PFSK-1 (cell line): ENCODE results near the gene PIGC.

Experiments
- FOXP2 ChIP-seq: optimal IDR thresholded peaks from 2 replicates; pipeline ENCODE3; 2011; ENCODE audit warnings: borderline replicate concordance, control low read depth, inconsistent platforms; ENCODE audit not compliant: insufficient read depth; ENCODE audit errors: extremely low read length, extremely low read depth
- POLR2AphosphoS5 ChIP-seq: IDR thresholded peaks from 2 replicates; pipeline ENCODE4 v1.6.1; 2012; ENCODE audit warnings: low read depth, mild to moderate bottlenecking, control low read depth, low read length, moderate library complexity
- SIN3A ChIP-seq: IDR thresholded peaks from 2 replicates; pipeline ENCODE4 v1.6.1; 2012; ENCODE audit warnings: mild to moderate bottlenecking, low read length, moderate library complexity, borderline replicate concordance; ENCODE audit not compliant: insufficient read depth
- TAF1 ChIP-seq: IDR thresholded peaks from 2 replicates; pipeline ENCODE4 v1.6.1; 2012; ENCODE audit warnings: low read length, control low read depth, borderline replicate concordance; ENCODE audit not compliant: insufficient read depth
- TF ChIP-seq, protein P1 (sequence below), 2 experiments: IDR thresholded peaks; 2 replicates each; pipeline versions ENCODE4 v1.6.1 to v1.8.0; 2011 to 2012; ENCODE audit warnings: low read depth in 2 of 2, low read length in 2 of 2, control low read depth in 1 of 2, inconsistent platforms in 1 of 2, mild to moderate bottlenecking in 1 of 2, moderate library complexity in 1 of 2; ENCODE audit not compliant: insufficient read depth in 1 of 2

Gene PIGC

DNA sequence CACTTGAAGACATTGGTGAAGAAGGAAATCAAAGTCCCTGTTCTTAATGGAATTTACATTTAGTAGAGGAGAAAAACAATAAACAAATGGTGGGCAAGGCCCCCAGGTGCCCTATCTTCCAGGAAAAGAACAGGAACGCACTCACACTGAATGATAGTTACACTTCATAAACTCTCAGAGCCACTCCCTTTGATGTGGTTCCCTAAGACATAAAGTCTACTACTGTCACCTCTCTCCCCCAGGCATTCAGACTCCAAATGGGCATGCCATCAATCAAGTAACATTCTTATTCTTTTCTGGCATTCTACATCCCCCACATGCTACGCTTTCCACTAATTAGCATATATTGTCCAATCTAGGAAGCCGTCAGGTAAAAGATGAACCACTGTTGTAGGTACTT is 36.6 kb upstream of the PIGC start:
- TF ChIP-seq TAF1 (no peak), POLR2AphosphoS5 (no peak), SIN3A (no peak), FOXP2 (no peak)
- TF ChIP-seq, protein P1, sequence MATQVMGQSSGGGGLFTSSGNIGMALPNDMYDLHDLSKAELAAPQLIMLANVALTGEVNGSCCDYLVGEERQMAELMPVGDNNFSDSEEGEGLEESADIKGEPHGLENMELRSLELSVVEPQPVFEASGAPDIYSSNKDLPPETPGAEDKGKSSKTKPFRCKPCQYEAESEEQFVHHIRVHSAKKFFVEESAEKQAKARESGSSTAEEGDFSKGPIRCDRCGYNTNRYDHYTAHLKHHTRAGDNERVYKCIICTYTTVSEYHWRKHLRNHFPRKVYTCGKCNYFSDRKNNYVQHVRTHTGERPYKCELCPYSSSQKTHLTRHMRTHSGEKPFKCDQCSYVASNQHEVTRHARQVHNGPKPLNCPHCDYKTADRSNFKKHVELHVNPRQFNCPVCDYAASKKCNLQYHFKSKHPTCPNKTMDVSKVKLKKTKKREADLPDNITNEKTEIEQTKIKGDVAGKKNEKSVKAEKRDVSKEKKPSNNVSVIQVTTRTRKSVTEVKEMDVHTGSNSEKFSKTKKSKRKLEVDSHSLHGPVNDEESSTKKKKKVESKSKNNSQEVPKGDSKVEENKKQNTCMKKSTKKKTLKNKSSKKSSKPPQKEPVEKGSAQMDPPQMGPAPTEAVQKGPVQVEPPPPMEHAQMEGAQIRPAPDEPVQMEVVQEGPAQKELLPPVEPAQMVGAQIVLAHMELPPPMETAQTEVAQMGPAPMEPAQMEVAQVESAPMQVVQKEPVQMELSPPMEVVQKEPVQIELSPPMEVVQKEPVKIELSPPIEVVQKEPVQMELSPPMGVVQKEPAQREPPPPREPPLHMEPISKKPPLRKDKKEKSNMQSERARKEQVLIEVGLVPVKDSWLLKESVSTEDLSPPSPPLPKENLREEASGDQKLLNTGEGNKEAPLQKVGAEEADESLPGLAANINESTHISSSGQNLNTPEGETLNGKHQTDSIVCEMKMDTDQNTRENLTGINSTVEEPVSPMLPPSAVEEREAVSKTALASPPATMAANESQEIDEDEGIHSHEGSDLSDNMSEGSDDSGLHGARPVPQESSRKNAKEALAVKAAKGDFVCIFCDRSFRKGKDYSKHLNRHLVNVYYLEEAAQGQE (IDR thresholded peaks at IDR 0.05; ENCODE audit: insufficient read depth in 1 of 2, low read depth in 2 of 2, low read length in 2 of 2), result no peak

DNA sequence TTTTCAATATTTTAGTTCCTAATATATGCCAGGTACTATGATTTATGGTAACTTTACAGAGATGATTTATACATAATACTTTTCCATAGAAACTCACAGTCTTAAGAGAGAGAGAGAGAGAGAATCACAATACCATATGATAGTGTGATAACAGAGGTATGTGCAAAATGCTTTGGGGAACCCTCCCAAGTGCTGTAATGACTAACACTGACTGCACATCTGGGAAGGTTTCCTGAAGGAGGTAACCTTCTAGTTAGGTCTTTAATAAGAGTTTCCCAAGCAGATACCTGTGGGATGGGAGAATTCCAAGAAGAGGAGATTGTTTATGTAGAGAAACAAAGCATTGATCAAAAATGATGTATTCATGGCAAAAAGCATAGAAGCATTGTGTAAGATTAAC is 34.6 kb upstream of the PIGC start:
- TF ChIP-seq SIN3A (no peak), TAF1 (no peak), POLR2AphosphoS5 (no peak), FOXP2 (no peak)
- TF ChIP-seq, protein P1 (IDR thresholded peaks at IDR 0.05; ENCODE audit: insufficient read depth in 1 of 2, low read depth in 2 of 2, low read length in 2 of 2), result no peak

DNA sequence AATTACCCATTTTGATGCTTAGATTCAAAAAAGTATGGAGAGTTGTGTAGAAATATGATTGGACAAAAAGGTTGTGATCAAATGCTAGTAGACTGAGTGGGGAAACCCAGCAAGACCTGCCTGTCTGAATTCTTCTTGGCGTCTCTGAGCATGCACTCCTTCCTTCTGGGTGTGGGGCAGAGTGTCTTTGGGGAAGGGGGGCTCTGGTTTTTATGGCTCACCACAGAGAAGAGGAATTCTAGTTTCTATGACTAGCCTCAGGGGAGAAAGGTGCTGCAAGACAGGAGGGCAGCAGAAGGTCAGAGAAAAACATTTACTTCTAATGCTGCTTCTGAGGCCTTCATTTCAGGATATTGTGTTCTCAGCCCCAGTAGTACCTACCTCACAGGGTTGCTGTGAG is 33.9 kb upstream of the PIGC start:
- TF ChIP-seq, protein P1 (IDR thresholded peaks at IDR 0.05; ENCODE audit: insufficient read depth in 1 of 2, low read depth in 2 of 2, low read length in 2 of 2), result no peak
- TF ChIP-seq TAF1, result no peak
- TF ChIP-seq SIN3A, result no peak
- TF ChIP-seq POLR2AphosphoS5, result no peak
- TF ChIP-seq FOXP2, result no peak

DNA sequence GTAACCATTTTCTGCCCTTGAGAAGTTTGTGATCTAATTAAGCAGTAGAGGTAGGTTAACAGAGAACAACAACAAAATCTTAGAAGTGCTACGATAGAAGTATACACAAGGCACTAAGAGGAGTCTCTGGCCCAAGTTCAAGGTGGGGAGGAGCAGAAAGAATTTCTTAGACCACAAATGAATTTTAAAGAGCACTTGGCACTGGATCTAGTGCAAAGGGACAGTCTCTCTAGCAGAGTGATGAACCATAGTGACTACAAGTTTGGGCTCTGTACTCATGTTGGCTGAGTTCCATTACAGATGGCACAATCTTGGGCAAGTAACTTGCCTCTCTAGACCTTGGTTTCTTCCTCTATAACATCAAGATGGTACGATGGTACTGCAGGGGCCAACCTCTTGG is 33.3 kb upstream of the PIGC start:
- TF ChIP-seq POLR2AphosphoS5, result no peak
- TF ChIP-seq SIN3A, result no peak
- TF ChIP-seq, protein P1 (IDR thresholded peaks at IDR 0.05; ENCODE audit: insufficient read depth in 1 of 2, low read depth in 2 of 2, low read length in 2 of 2), result no peak

DNA sequence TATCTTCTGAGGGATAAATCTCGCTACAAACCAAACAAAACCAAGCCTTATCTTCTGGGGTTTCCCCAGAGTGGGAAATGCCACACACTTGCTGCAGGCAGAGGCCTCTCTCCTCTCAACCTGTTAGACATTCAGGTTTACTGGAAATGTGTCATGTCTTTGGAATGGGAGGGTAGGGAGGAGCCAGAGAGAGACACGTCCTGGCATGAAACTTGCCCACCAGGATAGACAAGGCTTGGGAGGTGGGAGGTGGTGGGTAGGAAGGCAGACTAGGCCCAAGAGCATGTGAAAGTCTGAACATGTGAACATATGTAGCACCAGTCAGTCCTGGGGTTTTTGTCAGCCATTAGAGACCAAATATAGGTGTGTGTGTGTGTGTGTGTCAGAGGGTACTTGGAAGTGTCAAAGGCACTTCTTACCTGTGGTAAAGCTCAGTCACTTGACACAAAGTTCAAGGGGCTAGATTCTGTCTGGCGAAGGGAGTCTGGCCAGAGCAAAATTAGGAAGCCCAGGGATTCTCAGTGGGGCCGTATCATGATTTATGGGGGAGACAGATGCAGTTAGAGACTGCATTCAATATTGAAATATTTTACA is 32.4 kb upstream of the PIGC start:
- TF ChIP-seq, protein P1 (IDR thresholded peaks at IDR 0.05; ENCODE audit: insufficient read depth in 1 of 2, low read depth in 2 of 2, low read length in 2 of 2), result no peak
- no peak for TF ChIP-seq SIN3A
- TF ChIP-seq POLR2AphosphoS5, result no peak
- no peak for TF ChIP-seq FOXP2
- TF ChIP-seq TAF1, result no peak
